BJ (cell line): ENCODE measurements around the gene MFN1. TPM values are rescaled to one million over a fixed set of nuclear protein-coding genes. Genes with fewer than 3 reads are reported as not detected.

Source experiments
- CTCF ChIA-PET: fragments of 350-600 bp; formaldehyde crosslinking; extraction: SDS; loops from one replicate; lab custom pipeline; 2021; ENCODE audit warnings: antibody characterized with exemption, inconsistent platforms; lab: Yijun Ruan, JAX
- POLR2A ChIA-PET: fragments of 300-600 bp; sonication (Branson Sonifier 250); formaldehyde crosslinking; extraction: SDS; loops from one replicate; lab custom pipeline; 2021; ENCODE audit warnings: antibody characterized with exemption; lab: Charles Lee
- DNase-seq: peaks from one replicate; pipeline ENCODE4 v3.0.0-alpha.2; 2011; ENCODE audit warnings: low read depth
- H3K27me3 ChIP-seq: 2 replicates; pipeline ENCODE4 v1.6.0; 2011; ENCODE audit warnings: low read length; ENCODE audit not compliant: control insufficient read depth, insufficient read depth
- H3K36me3 ChIP-seq: 2 replicates; pipeline ENCODE4 v1.5.1; 2011; ENCODE audit warnings: low read length; ENCODE audit not compliant: control insufficient read depth, insufficient read depth
- H3K4me3 ChIP-seq: 2 replicates; pipeline ENCODE4 v1.5.1; 2011; ENCODE audit warnings: low read depth, mild to moderate bottlenecking, control low read depth, low read length
- polyA plus RNA-seq: library from polyadenylated mRNA; depleted of rRNA; stranded (reverse); fragments of >200 nt; gene quantifications from 2 replicates; pipeline ENCODE4 v1.2.3, GENCODE V29; 2011
- TF ChIP-seq, protein P1 (sequence below): IDR thresholded peaks from 2 replicates; pipeline ENCODE4 v1.5.1; 2011; ENCODE audit warnings: low read depth, mild to moderate bottlenecking, control low read depth, inconsistent platforms, low read length, moderate library complexity; ENCODE audit not compliant: insufficient read depth

MFN1 gene
- polyA plus RNA-seq, 1 experiment = 13.4 TPM

DNA sequence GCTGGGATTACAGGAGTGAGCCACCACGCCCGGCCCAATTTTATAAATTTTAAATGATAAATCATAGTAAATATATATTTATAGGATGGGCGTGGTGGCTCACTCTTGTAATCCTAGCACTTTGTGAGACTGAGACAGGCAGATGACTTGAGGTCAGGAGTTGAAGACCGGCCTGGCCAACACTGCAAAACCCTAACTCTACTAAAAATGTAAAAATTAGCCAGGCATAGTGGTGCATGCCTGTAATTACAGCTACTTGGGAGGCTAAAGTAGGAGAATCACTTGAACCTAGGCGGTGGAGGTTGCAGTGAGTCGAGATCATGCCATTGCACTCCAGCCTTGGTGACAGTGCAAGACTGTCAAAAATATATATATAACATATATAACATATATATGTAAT, 26.4 kb downstream of the MFN1 start:
- Histone ChIP-seq H3K4me3 (no peak overlapping the region), H3K36me3 (peaks cover 1% of the 10 kb centered on the region), H3K27me3 (no peaks in the 10 kb centered on the region)
- TF ChIP-seq, protein P1, sequence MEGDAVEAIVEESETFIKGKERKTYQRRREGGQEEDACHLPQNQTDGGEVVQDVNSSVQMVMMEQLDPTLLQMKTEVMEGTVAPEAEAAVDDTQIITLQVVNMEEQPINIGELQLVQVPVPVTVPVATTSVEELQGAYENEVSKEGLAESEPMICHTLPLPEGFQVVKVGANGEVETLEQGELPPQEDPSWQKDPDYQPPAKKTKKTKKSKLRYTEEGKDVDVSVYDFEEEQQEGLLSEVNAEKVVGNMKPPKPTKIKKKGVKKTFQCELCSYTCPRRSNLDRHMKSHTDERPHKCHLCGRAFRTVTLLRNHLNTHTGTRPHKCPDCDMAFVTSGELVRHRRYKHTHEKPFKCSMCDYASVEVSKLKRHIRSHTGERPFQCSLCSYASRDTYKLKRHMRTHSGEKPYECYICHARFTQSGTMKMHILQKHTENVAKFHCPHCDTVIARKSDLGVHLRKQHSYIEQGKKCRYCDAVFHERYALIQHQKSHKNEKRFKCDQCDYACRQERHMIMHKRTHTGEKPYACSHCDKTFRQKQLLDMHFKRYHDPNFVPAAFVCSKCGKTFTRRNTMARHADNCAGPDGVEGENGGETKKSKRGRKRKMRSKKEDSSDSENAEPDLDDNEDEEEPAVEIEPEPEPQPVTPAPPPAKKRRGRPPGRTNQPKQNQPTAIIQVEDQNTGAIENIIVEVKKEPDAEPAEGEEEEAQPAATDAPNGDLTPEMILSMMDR = no peak
- no peak for DNase-seq
- ChIA-PET CTCF (interaction anchor here (1.5 kb wide), 1 partner anchor 10 kb away, joined by 7 read pairs; no protein-coding TSS in a partner anchor), POLR2A (no interaction called here)

DNA sequence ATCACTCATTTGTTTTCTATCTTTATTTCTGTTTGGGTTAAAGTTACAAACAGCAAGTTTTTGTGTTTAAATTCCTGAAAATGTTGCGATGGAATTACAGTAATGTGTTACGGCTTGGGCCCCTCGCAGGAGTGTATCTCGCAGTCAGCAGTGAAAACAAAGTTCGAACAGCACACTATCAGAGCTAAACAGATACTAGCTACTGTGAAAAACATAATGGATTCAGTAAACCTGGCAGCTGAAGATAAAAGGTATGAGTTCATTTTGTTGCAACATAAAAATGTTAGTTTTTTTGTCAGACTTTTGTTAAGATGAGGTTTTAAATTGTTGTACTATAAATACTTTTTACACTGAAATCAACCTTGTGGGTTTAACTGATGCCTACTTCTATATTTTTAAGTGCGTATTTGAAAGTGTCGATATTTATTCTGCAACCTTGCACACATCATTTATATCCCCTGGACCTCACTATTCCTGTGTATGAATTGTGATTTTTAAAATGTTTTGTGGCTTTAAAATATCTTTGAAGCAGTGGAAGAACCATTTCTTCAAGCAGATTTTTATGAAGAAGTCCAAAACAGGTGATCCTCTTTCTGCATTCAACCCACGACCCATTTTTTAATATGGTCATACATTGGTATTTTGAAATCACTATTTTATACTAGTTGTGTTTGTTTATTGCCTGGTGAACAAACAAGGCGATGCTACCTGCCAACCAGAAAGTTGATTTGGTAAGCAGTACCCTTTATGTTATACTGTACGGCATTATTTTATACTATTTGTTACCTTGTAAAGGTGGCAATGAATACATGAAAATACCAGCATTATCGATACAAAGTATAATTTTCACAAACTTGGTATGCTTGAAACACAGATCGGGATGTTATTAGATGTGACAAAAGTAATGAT, 27.8 kb downstream of the MFN1 start:
- TF ChIP-seq, protein P1 = no peak
- H3K4me3 ChIP-seq = no peak overlapping the region
- no peak for DNase-seq
- CTCF ChIA-PET = interaction anchor here (1.2 to 1.5 kb wide), 2 partner anchors 8 to 25 kb away, joined by 4 to 7 read pairs; no protein-coding TSS in a partner anchor
- POLR2A ChIA-PET = no interaction called here
- no peaks in the 10 kb centered on the region for H3K27me3 ChIP-seq
- H3K36me3 ChIP-seq = peaks cover 3% of the 10 kb centered on the region

GRCh38 chr3:179376474-179376873, 29.0 kb downstream of the MFN1 start:
- peaks cover 3% of the 10 kb centered on the region for H3K36me3 ChIP-seq
- TF ChIP-seq, protein P1 = no peak
- no peak overlapping the region for H3K4me3 ChIP-seq
- H3K27me3 ChIP-seq = no peaks in the 10 kb centered on the region
- POLR2A ChIA-PET = no interaction called here
- CTCF ChIA-PET = interaction anchor here (1.2 kb wide), 1 partner anchor 26 kb away, joined by 4 read pairs; no protein-coding TSS in a partner anchor
- DNase-seq = no peak

- H3K27me3 ChIP-seq = no peaks in the 10 kb centered on the region
- ChIA-PET CTCF (no interaction called here), POLR2A (interaction anchor here (0.7 kb wide), 1 partner anchor 19 kb away, joined by 4 read pairs; no protein-coding TSS in a partner anchor)
These were observed 44.4 kb downstream of the MFN1 start for GRCh38 chr3:179391906-179392305.

More at GRCh38 chr3:179391906-179392305, 44.4 kb downstream of the MFN1 start:
- no peak overlapping the region for H3K4me3 ChIP-seq
- TF ChIP-seq, protein P1 = no peak
- H3K36me3 ChIP-seq = peaks cover 5% of the 10 kb centered on the region; the same call in 1 of the 2 replicates
- no peak for DNase-seq
